ENCODE measurements around the gene MC1R. TPM values are rescaled to one million over a fixed set of nuclear protein-coding genes. Genes with fewer than 3 reads are reported as not detected.

Gene MC1R
- total and polyA plus RNA-seq, 2 donors from 2014 or later: 2.1 to 13.5 TPM

GRCh38 chr16:89952049-89952448, 33.4 kb downstream of the MC1R start:
- no peak for TF ChIP-seq CTCF (IDR thresholded peaks at IDR 0.05; ENCODE audit: borderline replicate concordance, extremely low read depth, insufficient read depth)
- H3K27ac ChIP-seq (ENCODE audit: low read depth in 2 of 2, low read length in 2 of 2): no peak overlapping the region
- DNase-seq (no peak), FAIRE-seq (no peak)
- intact Hi-C loops (cut with DNase I): no loop called here
- no peak overlapping the region for H3K4me3 ChIP-seq (ENCODE audit: low read length in 3 of 3)
- H3K9ac ChIP-seq (ENCODE audit: low read length in 3 of 3): no peak overlapping the region
- no peaks in the 10 kb centered on the region for H3K9me3 ChIP-seq (ENCODE audit: control insufficient read depth in 2 of 3, insufficient read depth in 1 of 3, low read length in 3 of 3)
- H3K27me3 ChIP-seq (ENCODE audit: control insufficient read depth, insufficient read depth, low read length): no peaks in the 10 kb centered on the region
- peaks cover 0 to 8% (median 3%) of the 10 kb centered on the region in 3 donors for H3K4me1 ChIP-seq (ENCODE audit: control insufficient read depth in 2 of 3, insufficient read depth in 2 of 3, low read depth in 1 of 3, low read length in 3 of 3)
- peaks cover 0 to 4% (median 0%) of the 10 kb centered on the region in 3 donors for H3K36me3 ChIP-seq (ENCODE audit: control insufficient read depth in 2 of 3, insufficient read depth in 3 of 3, low read length in 3 of 3)

- intact Hi-C loops (cut with DNase I): no loop called here
- H3K9ac ChIP-seq (ENCODE audit: low read length in 3 of 3): no peak overlapping the region
- no peak for FAIRE-seq
Measured at GRCh38 chr16:89952551-89952950, 33.9 kb downstream of the MC1R start.

DNA sequence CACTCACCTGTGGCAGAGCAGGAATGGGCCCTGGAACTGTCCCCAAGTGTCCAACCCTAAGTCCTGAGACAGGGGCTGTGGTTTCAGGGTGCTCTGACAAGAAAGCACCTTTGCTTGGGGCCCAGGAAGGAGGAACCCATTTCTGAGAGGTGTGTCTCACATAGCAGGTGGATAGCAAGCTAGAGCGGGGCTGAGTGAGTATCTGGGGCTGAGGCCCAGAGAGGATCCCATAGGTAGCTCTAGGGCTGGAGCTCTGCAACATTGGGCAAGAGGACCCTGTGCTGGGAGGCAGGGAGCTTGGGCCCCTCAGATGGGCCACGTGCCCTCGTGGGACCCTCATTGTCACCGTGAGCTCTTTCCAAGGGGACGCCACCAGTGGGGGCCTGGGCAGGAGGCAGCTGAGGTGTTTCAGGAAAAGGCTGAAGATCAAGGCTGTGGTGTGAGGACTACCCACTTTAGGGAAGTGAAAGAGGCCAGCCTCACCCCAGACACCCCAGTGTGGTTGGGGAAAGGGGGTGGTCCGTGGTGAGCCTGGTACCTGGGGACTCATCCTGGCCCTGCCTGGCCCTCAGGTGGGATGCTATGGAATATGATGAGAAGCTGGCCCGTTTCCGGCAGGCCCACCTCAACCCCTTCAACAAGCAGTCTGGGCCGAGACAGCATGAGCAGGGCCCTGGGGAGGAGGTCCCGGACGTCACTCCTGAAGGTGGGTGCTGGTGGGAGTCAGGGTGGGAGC, 35.2 kb downstream of the MC1R start:
- H3K4me3 ChIP-seq (ENCODE audit: low read length in 3 of 3): no peak overlapping the region
- DNase-seq (no peak), FAIRE-seq (no peak)
- no peaks in the 10 kb centered on the region for H3K9me3 ChIP-seq (ENCODE audit: control insufficient read depth in 2 of 3, insufficient read depth in 1 of 3, low read length in 3 of 3)
- H3K27me3 ChIP-seq (ENCODE audit: control insufficient read depth, insufficient read depth, low read length): no peaks in the 10 kb centered on the region
- intact Hi-C loops (cut with DNase I): no loop called here
- peaks cover 0 to 11% (median 3%) of the 10 kb centered on the region in 3 donors for H3K36me3 ChIP-seq (ENCODE audit: control insufficient read depth in 2 of 3, insufficient read depth in 3 of 3, low read length in 3 of 3)
- peaks cover 0 to 3% (median 0%) of the 10 kb centered on the region in 3 donors for H3K4me1 ChIP-seq (ENCODE audit: control insufficient read depth in 2 of 3, insufficient read depth in 2 of 3, low read depth in 1 of 3, low read length in 3 of 3)
- no peak for TF ChIP-seq CTCF (IDR thresholded peaks at IDR 0.05; ENCODE audit: borderline replicate concordance, extremely low read depth, insufficient read depth)
- H3K27ac ChIP-seq (ENCODE audit: low read depth in 2 of 2, low read length in 2 of 2): no peak overlapping the region
- no peak overlapping the region for H3K9ac ChIP-seq (ENCODE audit: low read length in 3 of 3)

More at GRCh38 chr16:89952551-89952950, 33.9 kb downstream of the MC1R start:
- no peaks in the 10 kb centered on the region for H3K9me3 ChIP-seq (ENCODE audit: control insufficient read depth in 2 of 3, insufficient read depth in 1 of 3, low read length in 3 of 3)
- no peaks in the 10 kb centered on the region for H3K27me3 ChIP-seq (ENCODE audit: control insufficient read depth, insufficient read depth, low read length)
- peaks cover 0 to 6% (median 3%) of the 10 kb centered on the region in 3 donors for H3K4me1 ChIP-seq (ENCODE audit: control insufficient read depth in 2 of 3, insufficient read depth in 2 of 3, low read depth in 1 of 3, low read length in 3 of 3)
- no peak overlapping the region for H3K4me3 ChIP-seq (ENCODE audit: low read length in 3 of 3)
- H3K27ac ChIP-seq (ENCODE audit: low read depth in 2 of 2, low read length in 2 of 2): no peak overlapping the region
- DNase-seq: no peak
- H3K36me3 ChIP-seq (ENCODE audit: control insufficient read depth in 2 of 3, insufficient read depth in 3 of 3, low read length in 3 of 3): peaks cover 0 to 4% (median 0%) of the 10 kb centered on the region in 3 donors
- TF ChIP-seq CTCF (IDR thresholded peaks at IDR 0.05; ENCODE audit: borderline replicate concordance, extremely low read depth, insufficient read depth): no peak
